Measurements from ENCODE around the gene AARSD1. TPM values are rescaled to one million over a fixed set of nuclear protein-coding genes. Genes with fewer than 3 reads are reported as not detected.

Gene AARSD1
- polyA plus RNA-seq, 1 of the 3 experiments (the other 2 are of a cell fraction): 52.0 TPM

- CTCF ChIA-PET: interaction anchor here (1.2 to 2.0 kb wide), 3 partner anchors 10 to 95 kb away, joined by 3 to 8 read pairs (median 7); partner anchors contain the start of gene BECN1
- no peaks in the 10 kb centered on the region for H3K9me2 ChIP-seq
Measured at GRCh38 chr17:42918902-42919521, 45.2 kb downstream of the AARSD1 start.

DNA sequence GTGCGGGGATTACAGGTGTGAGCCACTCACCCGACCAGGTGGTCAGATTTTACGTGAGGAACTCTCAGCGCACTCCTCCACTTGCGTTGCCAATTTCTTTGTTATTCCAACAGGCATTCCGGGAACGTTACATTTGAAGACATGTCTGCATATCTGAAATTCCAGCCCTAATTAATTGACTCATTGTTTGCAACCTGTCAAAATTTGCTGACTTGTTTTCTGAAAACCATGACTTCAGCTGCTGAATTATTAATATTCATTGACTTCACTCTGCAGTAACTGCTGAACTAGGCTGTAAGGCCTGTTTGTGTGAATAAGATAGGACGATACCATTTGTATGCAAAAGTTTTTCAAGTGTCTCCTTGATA is 47.0 kb downstream of the AARSD1 start:
- H3K79me2 ChIP-seq (ENCODE audit: insufficient read depth): no peaks in the 10 kb centered on the region
- no peaks in the 10 kb centered on the region for H3K36me3 ChIP-seq (replicated peaks in 1 of 2; ENCODE audit: control insufficient read depth in 1 of 2, insufficient read depth in 2 of 2, low read length in 1 of 2)

More at GRCh38 chr17:42918902-42919521, 45.2 kb downstream of the AARSD1 start:
- POLR2A ChIA-PET: no interaction called here
- Histone ChIP-seq H3K4me2 (no peak overlapping the region), H3K27ac (ENCODE audit: low read depth in 2 of 2, low read length in 1 of 2) (no peak overlapping the region), H3F3A (replicated peaks; ENCODE audit: insufficient read depth) (no peaks in the 10 kb centered on the region), H3K4me3 (ENCODE audit: low read depth in 2 of 2, low read length in 1 of 2) (no peak overlapping the region), H3K79me2 (ENCODE audit: insufficient read depth) (no peaks in the 10 kb centered on the region), H3K27me3 (ENCODE audit: insufficient read depth) (peaks cover 34% of the 10 kb centered on the region; the same call in 1 of the 2 replicates), H3K9ac (no peak overlapping the region), H3K9me3 (no peaks in the 10 kb centered on the region), H3K4me1 (ENCODE audit: control insufficient read depth in 1 of 2, insufficient read depth in 2 of 2, low read depth in 1 of 2, low read length in 1 of 2) (no peaks in the 10 kb centered on the region), H2AFZ (ENCODE audit: low read depth) (no peak overlapping the region), H4K20me1 (ENCODE audit: insufficient read depth) (no peaks in the 10 kb centered on the region), H3K36me3 (replicated peaks in 1 of 2; ENCODE audit: control insufficient read depth in 1 of 2, insufficient read depth in 2 of 2, low read length in 1 of 2) (no peaks in the 10 kb centered on the region)
- no peak for TF ChIP-seq YY1 (IDR thresholded peaks at IDR 0.05; ENCODE audit: low read depth)
- no peak for TF ChIP-seq RCOR1 (IDR thresholded peaks at IDR 0.05; ENCODE audit: low read length)
- no peak for TF ChIP-seq CHD2 (IDR thresholded peaks at IDR 0.05; ENCODE audit: low read length, partially characterized antibody)
- no peak for TF ChIP-seq POLR2AphosphoS5 (IDR thresholded peaks at IDR 0.05; ENCODE audit: low read depth, low read length)
- TF ChIP-seq ZBTB33 (IDR thresholded peaks at IDR 0.05; ENCODE audit: borderline replicate concordance, low read depth): no peak
- TF ChIP-seq ELF1 (IDR thresholded peaks at IDR 0.05): no peak
- TF ChIP-seq USF1 (IDR thresholded peaks at IDR 0.05; ENCODE audit: borderline replicate concordance, low read depth): no peak
- TF ChIP-seq NFIC (IDR thresholded peaks at IDR 0.05; ENCODE audit: borderline replicate concordance): no peak
- no peak for TF ChIP-seq SMC3 (IDR thresholded peaks at IDR 0.05; ENCODE audit: low read depth, low read length)
- no peak for TF ChIP-seq SIN3A (IDR thresholded peaks at IDR 0.05; ENCODE audit: borderline replicate concordance, low read depth, low read length)
- no peak for TF ChIP-seq FOSL2 (IDR thresholded peaks at IDR 0.05; ENCODE audit: borderline replicate concordance, low read depth)
- no peak for TF ChIP-seq RXRA (IDR thresholded peaks at IDR 0.05; ENCODE audit: borderline replicate concordance, low read depth)
- TF ChIP-seq MXI1 (IDR thresholded peaks at IDR 0.05; ENCODE audit: low read depth, low read length): no peak
- 57% methylated on average over 3 of the region's 3 CpGs for WGBS (ENCODE audit: low lambda C conversion rate)
- no peak for DNase-seq

More for the DNA sequence above, 47.0 kb downstream of the AARSD1 start:
- no peaks in the 10 kb centered on the region for H3K9me3 ChIP-seq
- ChIA-PET CTCF (no interaction called here), POLR2A (no interaction called here)
- H3K4me2 ChIP-seq: no peak overlapping the region
- H3K4me3 ChIP-seq (ENCODE audit: low read depth in 2 of 2, low read length in 1 of 2): no peak overlapping the region
- H4K20me1 ChIP-seq (ENCODE audit: insufficient read depth): no peaks in the 10 kb centered on the region
- H2AFZ ChIP-seq (ENCODE audit: low read depth): no peak overlapping the region
- no peaks in the 10 kb centered on the region for H3K9me2 ChIP-seq
- TF ChIP-seq RCOR1 (IDR thresholded peaks at IDR 0.05; ENCODE audit: low read length) (no peak), SIN3A (IDR thresholded peaks at IDR 0.05; ENCODE audit: borderline replicate concordance, low read depth, low read length) (no peak), RAD21 (IDR thresholded peaks at IDR 0.05; ENCODE audit: low read length) (no peak), REST (IDR thresholded peaks at IDR 0.05; ENCODE audit: low read depth, low read length) (no peak), TCF12 (IDR thresholded peaks at IDR 0.05) (no peak), CHD2 (IDR thresholded peaks at IDR 0.05; ENCODE audit: low read length, partially characterized antibody) (no peak), EZH2phosphoT487 (IDR thresholded peaks at IDR 0.05; ENCODE audit: borderline replicate concordance, low read depth) (no peak), ELF1 (IDR thresholded peaks at IDR 0.05) (no peak), FOSL2 (IDR thresholded peaks at IDR 0.05; ENCODE audit: borderline replicate concordance, low read depth) (no peak), FOXM1 (IDR thresholded peaks at IDR 0.05; ENCODE audit: low read depth) (no peak), JUND (IDR thresholded peaks at IDR 0.05) (no peak), TEAD4 (IDR thresholded peaks at IDR 0.05; ENCODE audit: borderline replicate concordance, insufficient read depth) (no peak)
- H3K27ac ChIP-seq (ENCODE audit: low read depth in 2 of 2, low read length in 1 of 2): no peak overlapping the region
- peaks cover 29% of the 10 kb centered on the region; the same call in 1 of the 2 replicates for H3K27me3 ChIP-seq (ENCODE audit: insufficient read depth)
- no peak for DNase-seq
- no peaks in the 10 kb centered on the region for H3F3A ChIP-seq (replicated peaks; ENCODE audit: insufficient read depth)
- no peaks in the 10 kb centered on the region for H3K4me1 ChIP-seq (ENCODE audit: control insufficient read depth in 1 of 2, insufficient read depth in 2 of 2, low read depth in 1 of 2, low read length in 1 of 2)
- WGBS (ENCODE audit: low lambda C conversion rate): 71% methylated on average over 8 of the region's 8 CpGs
- no peak overlapping the region for H3K9ac ChIP-seq
